C1 segment of cervical spinal cord (tissue), 14 donors: ENCODE measurements around the gene PROKR1.
"Not testable (repeated sequence)": the region's sequence is repeated elsewhere in the genome, so short reads cannot be mapped to it uniquely, and the experiment has no call there.

ENCODE experiments used
- DNase-seq, 14 donors: peaks; one replicate each; lab custom pipeline; 2025; lab: John Stamatoyannopoulos, UW

The PROKR1 gene

GRCh38 chr2:68643011-68643873 lies at the start of gene PROKR1:
Gene PROKR1, plus strand, starts transcription at chr2:68643579. Its CDS starts 2,243 bp downstream, at chr2:68645822.
- no peak for DNase-seq

- no peak for DNase-seq
Observed at GRCh38 chr2:68594041-68594440, 49.3 kb upstream of the PROKR1 start.

- no peak for DNase-seq
Observed at GRCh38 chr2:68594674-68595492, 48.5 kb upstream of the PROKR1 start.

- not testable (repeated sequence) for DNase-seq
Observed at GRCh38 chr2:68595493-68595785, 47.9 kb upstream of the PROKR1 start.

GRCh38 chr2:68600495-68600894 lies 42.9 kb upstream of the PROKR1 start:
- not testable (repeated sequence) for DNase-seq

GRCh38 chr2:68603059-68603458 lies 40.3 kb upstream of the PROKR1 start:
- DNase-seq: no peak

GRCh38 chr2:68604077-68604476 lies 39.3 kb upstream of the PROKR1 start:
- no peak for DNase-seq

- no peak for DNase-seq
Observed at GRCh38 chr2:68605939-68606338, 37.4 kb upstream of the PROKR1 start.

- no peak for DNase-seq
Observed at GRCh38 chr2:68606759-68607158, 36.6 kb upstream of the PROKR1 start.

- no peak for DNase-seq
Observed at GRCh38 chr2:68607837-68608236, 35.5 kb upstream of the PROKR1 start.

- no peak for DNase-seq
Observed at GRCh38 chr2:68612765-68613519, 30.4 kb upstream of the PROKR1 start.

- no peak for DNase-seq
Observed at GRCh38 chr2:68620772-68621171, 22.6 kb upstream of the PROKR1 start.

- no peak for DNase-seq
Observed at GRCh38 chr2:68623820-68624219, 19.6 kb upstream of the PROKR1 start.

GRCh38 chr2:68627615-68628014 lies 15.8 kb upstream of the PROKR1 start:
- no peak for DNase-seq

GRCh38 chr2:68632021-68632420 lies 11.4 kb upstream of the PROKR1 start:
- no peak for DNase-seq

GRCh38 chr2:68637047-68637446 lies 6.3 kb upstream of the PROKR1 start:
- DNase-seq: no peak

GRCh38 chr2:68643874-68644485 lies 601 bp downstream of the PROKR1 start:
- DNase-seq: no peak

GRCh38 chr2:68645523-68645922 lies 2.1 kb downstream of the PROKR1 start:
- no peak for DNase-seq

GRCh38 chr2:68646303-68646702 lies 2.9 kb downstream of the PROKR1 start:
- DNase-seq: no peak

- no peak for DNase-seq
Observed at GRCh38 chr2:68650645-68651044, 7.3 kb downstream of the PROKR1 start.

GRCh38 chr2:68653034-68653433 lies 9.7 kb downstream of the PROKR1 start:
- no peak for DNase-seq

GRCh38 chr2:68653538-68653982 lies 10.2 kb downstream of the PROKR1 start:
- no peak for DNase-seq
